ENCODE results near the gene GPHB5.
A peak's percentile ranks its signal among the peaks of the same experiment; 100 is the strongest.

Gene GPHB5

GRCh38 chr14:63361790-63362189 is 43.1 kb upstream of the GPHB5 start:
- no peaks in the 10 kb centered on the region for H3K4me1 ChIP-seq (ENCODE audit: insufficient read depth, low read length)
- H3K4me2 ChIP-seq (ENCODE audit: insufficient read depth, low read length), result no peak overlapping the region
- H3K9me3 ChIP-seq (ENCODE audit: insufficient read depth, low read length, severe bottlenecking), result no peaks in the 10 kb centered on the region
- H3K27ac ChIP-seq (ENCODE audit: low read length), result no peak overlapping the region
- H3K79me2 ChIP-seq (ENCODE audit: insufficient read depth, low read length), result no peaks in the 10 kb centered on the region
- peaks cover 5% of the 10 kb centered on the region for H3K27me3 ChIP-seq (ENCODE audit: insufficient read depth, low read length, poor library complexity)
- ATAC-seq (ENCODE audit: insufficient read depth, low read depth) (0 out of 3 replicates have a peak, but pooled peaks have one; percentile 35), DNase-seq (no peak)
- no peak overlapping the region for H2AFZ ChIP-seq (ENCODE audit: low read depth, low read length)
- H3K4me3 ChIP-seq (ENCODE audit: low read depth in 1 of 2, low read length in 2 of 2), result no peak overlapping the region
- H4K20me1 ChIP-seq (ENCODE audit: insufficient read depth, low read length), result no peaks in the 10 kb centered on the region
- TF ChIP-seq CTCF (IDR thresholded peaks at IDR 0.05; ENCODE audit: borderline replicate concordance, extremely low read depth, low read length, poor library complexity, severe bottlenecking) (peak; percentile 36), EZH2 (IDR thresholded peaks at IDR 0.05; ENCODE audit: borderline replicate concordance, low read depth, low read length, severe bottlenecking) (no peak)
- no peaks in the 10 kb centered on the region for H3K36me3 ChIP-seq (ENCODE audit: insufficient read depth, low read length)
- no peak overlapping the region for H3K9ac ChIP-seq (ENCODE audit: low read depth, low read length)

- no peaks in the 10 kb centered on the region for H3K9me3 ChIP-seq (ENCODE audit: insufficient read depth, low read length, severe bottlenecking)
- H3K27me3 ChIP-seq (ENCODE audit: insufficient read depth, low read length, poor library complexity), result peaks cover 12% of the 10 kb centered on the region
- H4K20me1 ChIP-seq (ENCODE audit: insufficient read depth, low read length), result no peaks in the 10 kb centered on the region
- H3K36me3 ChIP-seq (ENCODE audit: insufficient read depth, low read length), result no peaks in the 10 kb centered on the region
- no peak overlapping the region for H2AFZ ChIP-seq (ENCODE audit: low read depth, low read length)
- H3K4me2 ChIP-seq (ENCODE audit: insufficient read depth, low read length), result no peak overlapping the region
- no peaks in the 10 kb centered on the region for H3K4me1 ChIP-seq (ENCODE audit: insufficient read depth, low read length)
- ATAC-seq (ENCODE audit: insufficient read depth, low read depth) (no peak), DNase-seq (no peak)
- no peaks in the 10 kb centered on the region for H3K79me2 ChIP-seq (ENCODE audit: insufficient read depth, low read length)
- TF ChIP-seq EZH2 (IDR thresholded peaks at IDR 0.05; ENCODE audit: borderline replicate concordance, low read depth, low read length, severe bottlenecking) (no peak), CTCF (IDR thresholded peaks at IDR 0.05; ENCODE audit: borderline replicate concordance, extremely low read depth, low read length, poor library complexity, severe bottlenecking) (no peak)
- no peak overlapping the region for H3K27ac ChIP-seq (ENCODE audit: low read length)
- H3K9ac ChIP-seq (ENCODE audit: low read depth, low read length), result no peak overlapping the region
- H3K4me3 ChIP-seq (ENCODE audit: low read depth in 1 of 2, low read length in 2 of 2), result no peak overlapping the region
These were observed 39.1 kb upstream of the GPHB5 start for GRCh38 chr14:63357841-63358240.

GRCh38 chr14:63345826-63346225 is 27.1 kb upstream of the GPHB5 start:
- H3K27ac ChIP-seq (ENCODE audit: low read length), result no peak overlapping the region
- ATAC-seq (ENCODE audit: insufficient read depth, low read depth) (no peak), DNase-seq (no peak)
- H4K20me1 ChIP-seq (ENCODE audit: insufficient read depth, low read length), result no peaks in the 10 kb centered on the region
- no peak overlapping the region for H3K4me2 ChIP-seq (ENCODE audit: insufficient read depth, low read length)
- TF ChIP-seq CTCF (IDR thresholded peaks at IDR 0.05; ENCODE audit: borderline replicate concordance, extremely low read depth, low read length, poor library complexity, severe bottlenecking) (no peak), EZH2 (IDR thresholded peaks at IDR 0.05; ENCODE audit: borderline replicate concordance, low read depth, low read length, severe bottlenecking) (no peak)
- H3K9ac ChIP-seq (ENCODE audit: low read depth, low read length), result no peak overlapping the region
- H3K79me2 ChIP-seq (ENCODE audit: insufficient read depth, low read length), result no peaks in the 10 kb centered on the region
- H3K27me3 ChIP-seq (ENCODE audit: insufficient read depth, low read length, poor library complexity), result peaks cover 16% of the 10 kb centered on the region
- H3K36me3 ChIP-seq (ENCODE audit: insufficient read depth, low read length), result no peaks in the 10 kb centered on the region
- H3K4me3 ChIP-seq (ENCODE audit: low read depth in 1 of 2, low read length in 2 of 2), result no peak overlapping the region
- H3K9me3 ChIP-seq (ENCODE audit: insufficient read depth, low read length, severe bottlenecking), result no peaks in the 10 kb centered on the region
- H3K4me1 ChIP-seq (ENCODE audit: insufficient read depth, low read length), result no peaks in the 10 kb centered on the region
- H2AFZ ChIP-seq (ENCODE audit: low read depth, low read length), result no peak overlapping the region

GRCh38 chr14:63344336-63344735 is 25.6 kb upstream of the GPHB5 start:
- ATAC-seq (ENCODE audit: insufficient read depth, low read depth), result no peak
- H3K79me2 ChIP-seq (ENCODE audit: insufficient read depth, low read length), result no peaks in the 10 kb centered on the region
- no peaks in the 10 kb centered on the region for H3K36me3 ChIP-seq (ENCODE audit: insufficient read depth, low read length)
- H3K27me3 ChIP-seq (ENCODE audit: insufficient read depth, low read length, poor library complexity), result peaks cover 16% of the 10 kb centered on the region
- no peak overlapping the region for H3K4me3 ChIP-seq (ENCODE audit: low read depth in 1 of 2, low read length in 2 of 2)
- TF ChIP-seq CTCF (IDR thresholded peaks at IDR 0.05; ENCODE audit: borderline replicate concordance, extremely low read depth, low read length, poor library complexity, severe bottlenecking) (no peak), EZH2 (IDR thresholded peaks at IDR 0.05; ENCODE audit: borderline replicate concordance, low read depth, low read length, severe bottlenecking) (no peak)
- H3K27ac ChIP-seq (ENCODE audit: low read length), result no peak overlapping the region
- H2AFZ ChIP-seq (ENCODE audit: low read depth, low read length), result no peak overlapping the region
- H3K4me1 ChIP-seq (ENCODE audit: insufficient read depth, low read length), result no peaks in the 10 kb centered on the region
- H3K9ac ChIP-seq (ENCODE audit: low read depth, low read length), result no peak overlapping the region
- no peak for DNase-seq
- H3K4me2 ChIP-seq (ENCODE audit: insufficient read depth, low read length), result no peak overlapping the region
- no peaks in the 10 kb centered on the region for H3K9me3 ChIP-seq (ENCODE audit: insufficient read depth, low read length, severe bottlenecking)
- H4K20me1 ChIP-seq (ENCODE audit: insufficient read depth, low read length), result no peaks in the 10 kb centered on the region
